Transverse colon (tissue), 3 donors: ENCODE data around the gene OR4A16.

Source experiments
- CTCF ChIP-seq, 5 experiments: fragments of 200-600 bp in 3 of 5; fragments of 450-650 bp in 2 of 5; sonication (generic) in 3 of 5; IDR thresholded peaks; 1 replicate in 2 of 5; 2 replicates in 3 of 5; pipeline ENCODE4 v1.5.1; 2016 to 2017; ENCODE audit warnings: antibody characterized with exemption in 5 of 5, inconsistent platforms in 3 of 5, mild to moderate bottlenecking in 2 of 5, moderate library complexity in 1 of 5
- EP300 ChIP-seq: sonication (generic); formaldehyde crosslinking; IDR thresholded peaks from one replicate; pipeline ENCODE4 v1.6.1; 2017; ENCODE audit warnings: antibody characterized with exemption, low read depth
- POLR2A ChIP-seq: fragments of 450-650 bp; IDR thresholded peaks from one replicate; pipeline ENCODE4 v1.6.1; 2016; ENCODE audit warnings: antibody characterized with exemption, mild to moderate bottlenecking, moderate library complexity

- TF ChIP-seq EP300 (no peak), CTCF (IDR thresholded peaks at IDR 0.05) (no peak), POLR2A (no peak)
Observed at GRCh38 chr11:55342901-55343300, at the start of gene OR4A16.
